ENCODE data around the gene RBP3.

Gene RBP3

DNA sequence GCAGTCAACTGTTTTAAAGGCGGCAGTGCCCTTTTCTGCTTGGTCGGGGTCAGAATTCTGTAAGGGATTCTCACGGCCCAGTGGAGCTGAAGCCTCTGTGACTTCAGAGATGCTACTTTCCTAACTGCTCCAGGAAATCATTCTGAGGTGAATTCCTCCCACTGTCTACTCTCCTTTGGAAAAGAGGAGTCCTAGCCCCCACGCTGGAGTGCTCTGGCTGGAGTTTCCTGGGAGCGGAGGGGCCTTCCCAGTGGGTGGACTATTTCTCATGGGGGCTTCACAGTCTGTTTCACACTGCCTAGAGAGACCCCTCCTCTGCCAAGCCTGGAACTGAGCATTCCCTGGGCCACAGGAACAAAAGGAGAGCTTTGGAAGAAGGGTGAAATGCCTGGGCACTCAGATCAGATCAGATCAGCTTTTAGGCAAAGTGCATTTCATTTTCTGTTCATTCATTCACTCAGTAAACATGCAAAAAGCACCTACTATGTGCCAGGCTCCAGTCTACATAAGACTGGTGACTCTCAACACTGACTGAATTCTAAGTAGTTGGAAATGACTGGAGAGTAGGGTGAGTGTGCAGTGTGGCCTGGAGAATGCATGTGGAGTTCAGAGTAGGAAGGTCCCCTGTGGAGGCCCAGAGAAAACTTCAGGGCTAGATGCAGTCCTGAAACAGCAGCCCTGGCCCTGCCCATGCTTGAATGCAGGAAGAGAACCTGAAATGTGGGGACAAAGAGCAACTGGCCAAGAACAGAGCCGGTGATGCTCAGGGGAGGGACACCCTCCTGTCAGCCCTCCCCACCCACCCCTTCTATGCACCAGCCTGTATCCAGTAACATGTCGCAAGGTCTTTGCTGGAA is 23.7 kb downstream of the RBP3 start:
- no peak for TF ChIP-seq GATA2 (IDR thresholded peaks at IDR 0.05; ENCODE audit: low read depth, low read length)
- no peak for TF ChIP-seq GATA3 (IDR thresholded peaks at IDR 0.05; ENCODE audit: low read depth, low read length)

DNA sequence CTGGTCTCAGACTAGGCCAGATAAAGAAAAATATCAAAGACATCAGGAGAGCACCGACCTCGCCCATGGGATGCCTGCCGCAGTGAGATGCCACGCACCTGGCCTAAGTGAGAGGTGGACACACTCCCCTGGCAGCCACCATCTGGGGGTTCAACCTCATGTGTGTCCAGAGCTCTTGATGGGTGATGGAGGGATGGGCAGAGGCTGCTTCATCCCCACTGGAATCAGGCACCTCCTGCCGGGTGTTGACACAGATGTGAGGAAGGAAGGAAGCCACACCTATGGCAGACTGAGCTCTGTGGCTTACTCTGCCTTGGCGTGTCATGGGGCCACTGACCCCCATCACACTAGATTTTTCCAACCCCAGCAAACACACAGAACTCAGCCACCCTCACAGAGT is 24.6 kb downstream of the RBP3 start:
- TF ChIP-seq GATA3 (IDR thresholded peaks at IDR 0.05; ENCODE audit: low read depth, low read length) (no peak), GATA2 (IDR thresholded peaks at IDR 0.05; ENCODE audit: low read depth, low read length) (no peak)

DNA sequence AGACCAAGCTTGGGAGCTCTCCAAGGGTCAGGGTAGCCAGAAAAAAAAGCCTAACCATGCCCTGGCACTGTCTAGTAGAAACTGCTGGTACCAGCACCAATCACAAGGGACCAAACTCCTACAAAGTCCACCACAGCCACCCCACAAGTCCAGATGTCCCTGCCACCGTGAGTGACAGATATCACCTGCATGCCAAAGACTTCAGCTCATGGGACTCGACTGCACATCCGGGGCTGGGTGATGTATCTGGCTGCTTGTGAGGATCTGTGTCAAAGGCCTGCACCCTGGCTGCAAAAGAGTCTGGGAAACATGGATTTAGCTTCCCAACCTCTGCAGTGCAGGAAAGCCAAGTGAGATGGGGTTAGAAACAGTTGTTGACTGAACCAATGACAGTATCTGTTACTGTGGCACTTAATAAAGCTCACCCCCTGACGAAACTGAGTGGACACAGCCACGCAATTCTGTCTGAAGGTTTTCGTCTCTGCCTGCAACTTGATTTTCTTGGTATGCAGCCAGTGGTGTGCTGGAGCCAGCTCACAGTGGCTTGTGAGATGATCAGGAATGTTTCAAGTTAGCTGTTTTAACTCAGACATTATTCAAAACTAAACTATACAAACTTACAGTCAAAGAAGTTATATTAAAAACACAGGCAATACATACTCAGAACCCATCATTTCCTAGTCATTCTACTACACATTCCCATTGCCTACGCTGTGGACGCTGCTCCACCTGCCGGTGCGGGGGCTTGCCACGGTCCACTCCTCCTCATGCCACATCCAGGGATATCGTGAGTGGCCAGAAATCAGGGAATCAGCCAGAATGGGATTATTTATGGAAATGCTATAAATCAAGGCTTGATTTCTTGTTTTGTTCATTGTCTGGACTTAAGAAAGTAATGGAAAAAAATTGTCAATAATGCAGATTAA is 26.7 kb downstream of the RBP3 start:
- TF ChIP-seq GATA3 (IDR thresholded peaks at IDR 0.05; ENCODE audit: low read depth, low read length) (no peak), GATA2 (IDR thresholded peaks at IDR 0.05; ENCODE audit: low read depth, low read length) (no peak)

DNA sequence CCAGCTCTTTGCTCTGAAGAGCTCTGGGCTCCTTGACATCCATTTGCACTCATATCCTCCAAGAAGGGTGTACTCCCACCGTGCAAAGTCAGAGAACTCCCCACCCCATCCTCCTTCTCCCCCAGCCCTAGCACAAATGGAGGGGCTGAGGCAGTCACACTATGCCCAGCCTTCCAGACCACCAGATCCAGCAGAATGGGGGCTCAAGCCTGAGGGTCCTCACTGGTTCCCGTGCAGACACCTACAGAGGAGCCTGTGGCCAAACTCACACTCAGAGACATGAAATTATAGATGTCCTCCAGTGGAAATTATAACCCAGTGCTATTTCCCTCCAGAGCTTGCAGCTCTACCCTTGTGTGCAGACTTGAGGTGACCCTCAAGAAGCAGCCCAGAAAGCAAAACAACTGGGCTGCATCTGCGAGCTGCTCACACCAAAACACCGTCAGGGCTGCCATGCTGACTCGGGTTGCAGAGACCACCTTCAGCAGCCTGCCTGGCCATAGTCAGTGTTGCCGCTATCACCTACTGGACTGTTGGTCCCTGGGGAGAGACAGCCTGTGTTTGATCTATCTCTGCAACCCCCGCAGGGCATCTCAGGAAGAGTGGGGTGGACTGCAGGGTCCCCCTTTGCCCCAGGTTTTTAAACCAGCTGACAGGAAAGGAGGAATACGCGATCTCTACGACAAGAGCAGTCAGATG is 28.5 kb downstream of the RBP3 start:
- TF ChIP-seq GATA3 (IDR thresholded peaks at IDR 0.05; ENCODE audit: low read depth, low read length), result no peak
- no peak for TF ChIP-seq GATA2 (IDR thresholded peaks at IDR 0.05; ENCODE audit: low read depth, low read length)

DNA sequence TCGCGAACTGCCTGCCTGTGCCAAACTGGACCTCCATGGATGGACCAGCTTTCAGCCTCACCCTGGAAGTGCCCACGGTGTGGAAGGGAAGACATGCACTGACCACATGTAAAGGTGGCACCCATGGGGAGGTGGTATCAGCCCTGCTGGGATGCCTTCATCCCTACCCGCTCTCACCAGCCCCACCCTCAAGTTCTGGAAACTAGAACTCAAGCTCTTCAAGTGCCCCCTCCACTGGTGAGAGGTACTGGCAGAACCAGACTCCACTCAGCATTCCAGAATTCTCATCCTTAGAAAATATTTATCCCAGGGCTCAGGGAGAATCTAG is 30.0 kb downstream of the RBP3 start:
- TF ChIP-seq GATA3 (IDR thresholded peaks at IDR 0.05; ENCODE audit: low read depth, low read length), result no peak
- no peak for TF ChIP-seq GATA2 (IDR thresholded peaks at IDR 0.05; ENCODE audit: low read depth, low read length)

DNA sequence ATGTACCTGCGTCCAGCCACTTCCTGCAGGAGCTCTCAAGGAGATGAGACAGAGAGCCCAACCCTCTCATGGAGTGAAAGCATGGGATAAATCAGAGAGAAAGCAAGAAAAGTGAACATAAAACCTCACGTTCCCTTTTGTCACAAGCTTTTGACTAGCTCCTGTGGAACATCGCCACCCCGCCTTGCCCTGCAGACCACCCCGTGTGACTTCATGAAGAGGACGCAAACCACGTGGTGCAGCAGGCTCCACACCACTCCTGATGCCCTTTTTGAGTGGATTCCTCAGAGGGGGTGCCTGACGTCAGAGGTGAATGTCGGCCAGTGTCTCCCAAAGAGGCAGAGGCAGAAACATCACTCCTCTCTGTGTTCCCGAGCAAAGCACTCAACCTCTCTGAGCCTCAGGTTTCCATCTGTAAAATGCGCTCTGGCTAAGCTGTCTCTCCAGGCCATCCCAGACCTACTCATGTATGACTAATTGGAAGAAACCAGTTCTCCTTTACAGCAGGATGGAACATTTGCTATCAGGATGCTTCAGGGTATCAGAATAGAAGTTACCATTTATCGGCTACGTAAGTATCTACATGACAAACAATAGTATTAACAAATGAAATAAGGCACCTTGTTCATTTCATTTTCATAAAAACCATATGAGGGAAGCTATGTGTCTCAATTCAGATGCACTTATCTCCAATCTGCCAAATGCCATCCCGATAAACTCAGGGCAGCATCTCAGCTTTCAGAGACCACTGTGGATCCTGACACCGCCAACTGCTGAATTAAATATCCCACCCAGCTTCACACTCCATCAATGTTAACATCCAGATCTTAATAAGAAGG is 30.7 kb downstream of the RBP3 start:
- TF ChIP-seq GATA3 (IDR thresholded peaks at IDR 0.05; ENCODE audit: low read depth, low read length), result peak; percentile 54; the same call in 1 of the 2 replicates
- TF ChIP-seq GATA2 (IDR thresholded peaks at IDR 0.05; ENCODE audit: low read depth, low read length), result peak; percentile 78

DNA sequence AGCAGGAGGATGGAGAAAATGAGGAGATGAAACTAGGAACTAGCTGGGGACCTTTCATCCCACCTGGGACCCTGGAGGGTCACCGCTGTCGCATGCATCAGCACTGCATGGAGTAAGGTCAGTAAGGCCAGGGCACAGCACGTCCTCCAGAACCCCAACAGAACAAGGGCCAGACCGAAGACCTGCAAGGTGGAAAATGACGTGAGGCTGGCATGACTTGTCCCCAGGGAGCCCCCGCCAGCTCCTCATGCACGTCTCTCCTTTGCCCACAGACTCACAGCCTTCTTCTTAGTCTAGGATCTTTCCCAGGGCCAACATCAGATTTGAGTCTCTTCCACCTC is 31.3 kb downstream of the RBP3 start:
- TF ChIP-seq GATA3 (IDR thresholded peaks at IDR 0.05; ENCODE audit: low read depth, low read length) (no peak), GATA2 (IDR thresholded peaks at IDR 0.05; ENCODE audit: low read depth, low read length) (no peak)

DNA sequence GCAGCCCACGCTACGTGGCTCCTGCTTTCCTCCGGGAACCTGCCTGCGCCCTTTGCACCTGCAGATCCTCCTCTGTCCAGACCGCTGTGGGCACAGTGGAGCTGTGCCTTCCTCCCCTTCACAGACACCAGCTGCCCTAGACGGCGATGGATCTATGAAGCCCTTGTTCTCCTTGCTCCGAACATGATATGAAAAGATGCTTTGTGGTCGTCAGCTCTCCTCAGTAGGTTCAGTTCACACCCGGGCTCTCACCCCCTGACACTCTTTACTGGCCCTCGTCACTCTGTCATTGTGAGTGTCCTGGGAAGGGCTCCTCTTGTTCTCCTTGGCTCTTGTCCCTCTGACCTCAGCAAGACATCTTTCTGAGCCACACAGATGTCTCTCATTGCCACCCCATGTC is 31.7 kb downstream of the RBP3 start:
- TF ChIP-seq GATA2 (IDR thresholded peaks at IDR 0.05; ENCODE audit: low read depth, low read length) (no peak), GATA3 (IDR thresholded peaks at IDR 0.05; ENCODE audit: low read depth, low read length) (no peak)

DNA sequence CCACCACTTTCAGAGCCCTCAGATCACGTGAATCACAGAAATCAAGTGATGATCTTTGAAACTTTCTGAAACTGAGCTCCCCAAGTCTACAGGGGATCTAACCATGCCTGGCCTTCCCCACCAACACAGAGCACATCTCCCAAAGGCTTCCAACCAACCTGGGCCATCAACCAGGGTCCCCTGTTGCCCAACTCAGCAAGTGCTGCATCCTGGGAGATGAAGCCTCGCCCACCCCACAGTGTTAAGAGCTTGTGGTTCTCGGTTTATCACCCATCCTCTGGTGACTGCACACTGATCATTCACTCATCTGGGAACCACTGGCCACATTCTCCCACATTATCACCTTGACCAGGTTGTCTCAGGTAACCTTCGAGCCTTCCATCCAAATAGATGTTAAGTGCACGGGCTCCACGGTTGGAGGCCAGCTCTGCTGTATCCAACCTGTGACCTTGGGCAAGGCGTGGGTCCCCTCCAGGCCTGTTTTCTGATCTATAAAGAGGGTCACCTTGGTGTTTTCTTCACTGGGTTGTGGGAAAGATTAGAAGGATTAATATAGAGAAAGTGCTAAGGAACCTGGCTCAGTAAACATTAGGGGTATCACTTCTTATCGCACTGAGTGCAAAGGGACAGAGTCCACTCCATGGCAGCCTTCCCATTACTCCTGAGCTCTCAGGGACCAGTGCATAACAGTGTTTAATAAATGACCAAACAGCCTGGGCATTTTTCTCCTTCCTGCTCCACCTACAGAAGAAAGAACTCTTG is 32.4 kb downstream of the RBP3 start:
- TF ChIP-seq GATA3 (IDR thresholded peaks at IDR 0.05; ENCODE audit: low read depth, low read length), result no peak

DNA sequence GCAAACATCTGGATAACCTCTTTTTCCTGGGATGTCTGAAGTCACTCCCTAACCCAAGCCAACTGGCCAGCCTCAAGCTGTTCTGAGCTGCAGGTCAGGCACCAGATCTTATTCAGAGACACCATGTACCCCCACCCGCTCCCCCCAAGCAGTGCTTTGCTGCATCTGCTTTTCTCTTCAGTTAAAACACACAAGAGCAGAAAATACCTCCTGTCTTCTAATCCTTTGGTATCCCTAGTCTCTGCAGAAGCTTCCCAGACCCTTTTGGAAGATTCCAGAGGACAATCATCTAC is 32.9 kb downstream of the RBP3 start:
- TF ChIP-seq GATA3 (IDR thresholded peaks at IDR 0.05; ENCODE audit: low read depth, low read length) (no peak), GATA2 (IDR thresholded peaks at IDR 0.05; ENCODE audit: low read depth, low read length) (no peak)

DNA sequence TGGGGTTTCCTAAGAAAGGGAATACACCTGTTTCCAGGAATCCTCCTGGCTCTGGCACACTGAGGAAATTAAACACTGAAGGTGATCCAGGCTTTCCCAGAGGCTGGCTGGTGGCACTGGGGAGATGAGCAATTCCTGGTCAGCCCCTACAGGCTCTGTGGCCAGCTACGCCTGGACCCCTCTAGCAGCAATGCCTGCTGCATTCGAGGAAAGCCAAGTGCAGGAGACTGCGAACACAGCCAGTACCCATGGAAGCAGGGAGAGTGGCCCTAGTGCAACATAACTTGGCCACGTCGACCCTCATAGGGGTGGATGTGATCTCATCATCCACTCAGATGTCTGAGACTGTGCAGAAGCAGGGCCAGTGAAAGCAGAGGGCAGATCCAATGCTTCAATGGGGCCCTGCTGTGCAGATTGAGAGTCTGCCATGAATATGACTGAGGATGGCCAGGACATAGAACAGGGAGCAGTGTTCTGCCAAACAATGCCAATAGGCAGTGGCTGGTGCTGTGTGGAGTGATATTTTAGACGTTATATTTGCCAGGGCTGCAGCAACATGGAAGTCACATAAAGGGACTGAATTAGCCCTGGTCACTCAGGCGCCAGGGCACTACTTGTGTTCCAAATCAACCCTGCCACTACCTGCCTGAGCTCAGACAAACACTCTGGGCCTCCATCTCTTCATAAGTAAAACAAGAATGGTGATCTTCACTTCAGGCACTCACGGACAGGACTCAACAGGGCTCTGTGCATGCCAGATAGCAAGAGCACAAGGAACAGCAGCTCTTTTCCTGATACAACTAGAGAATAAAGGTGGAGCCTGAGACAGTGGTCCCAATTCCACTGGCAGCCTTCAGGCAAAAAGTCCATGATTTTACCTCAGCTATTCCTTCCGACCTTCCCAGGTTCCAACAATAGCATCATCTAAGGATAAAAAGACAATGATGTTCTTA is 33.5 kb downstream of the RBP3 start:
- TF ChIP-seq GATA3 (IDR thresholded peaks at IDR 0.05; ENCODE audit: low read depth, low read length) (no peak), GATA2 (IDR thresholded peaks at IDR 0.05; ENCODE audit: low read depth, low read length) (no peak)
